Astrocyte (in vitro differentiated cells and primary cell): ENCODE measurements around the gene SUPT5H. TPM values are rescaled to one million over a fixed set of nuclear protein-coding genes. Genes with fewer than 3 reads are reported as not detected.
A peak's percentile ranks its signal among the peaks of the same experiment; 100 is the strongest.

Experiments used
- DNase-seq: peaks from one replicate; pipeline ENCODE4 v3.0.0-alpha.2; 2010; ENCODE audit warnings: low read depth
- FAIRE-seq: peaks from 2 replicates; lab custom pipeline; 2011; peaks lifted over from hg19 to GRCh38; lab: Jason Lieb, UNC
- H2AFZ ChIP-seq: 2 replicates; pipeline ENCODE4 v1.6.0; 2012; ENCODE audit warnings: low read depth, low read length, inconsistent platforms
- H3K27ac ChIP-seq: 2 replicates; pipeline ENCODE4 v1.5.1; 2011; ENCODE audit warnings: low read depth, low read length, inconsistent platforms
- H3K27me3 ChIP-seq: 2 replicates; pipeline ENCODE4 v1.6.0; 2011; ENCODE audit warnings: low read length, inconsistent platforms; ENCODE audit not compliant: insufficient read depth
- H3K36me3 ChIP-seq: 2 replicates; pipeline ENCODE4 v1.5.1; 2011; ENCODE audit warnings: low read length, inconsistent platforms; ENCODE audit not compliant: insufficient read depth
- H3K4me1 ChIP-seq: 2 replicates; pipeline ENCODE4 v1.5.1; 2011; ENCODE audit warnings: low read length, inconsistent platforms; ENCODE audit not compliant: insufficient read depth
- H3K4me2 ChIP-seq: 2 replicates; pipeline ENCODE4 v1.6.0; 2012; ENCODE audit warnings: low read length, inconsistent platforms
- H3K4me3 ChIP-seq: 2 replicates; pipeline ENCODE4 v1.5.1; 2011; ENCODE audit warnings: low read depth, mild to moderate bottlenecking, low read length, inconsistent platforms; ENCODE audit not compliant: insufficient read depth
- H3K79me2 ChIP-seq: 2 replicates; pipeline ENCODE4 v1.6.0; 2012; ENCODE audit warnings: mild to moderate bottlenecking, low read length, inconsistent platforms; ENCODE audit not compliant: insufficient read depth
- H3K9ac ChIP-seq: 2 replicates; pipeline ENCODE4 v1.6.0; 2012; ENCODE audit warnings: mild to moderate bottlenecking, low read length, inconsistent platforms
- H3K9me3 ChIP-seq: 2 replicates; pipeline ENCODE4 v1.5.1; 2012; ENCODE audit warnings: low read depth, mild to moderate bottlenecking, low read length, inconsistent platforms; ENCODE audit not compliant: insufficient read depth
- H4K20me1 ChIP-seq: 2 replicates; pipeline ENCODE4 v1.6.0; 2012; ENCODE audit warnings: low read length, inconsistent platforms; ENCODE audit not compliant: insufficient read depth
- H3K27ac Mint-ChIP-seq: one replicate; pipeline ENCODE4 v1.8.0; 2021; ENCODE audit warnings: mild to moderate bottlenecking, mixed read lengths; ENCODE audit not compliant: unreplicated experiment
- H3K27me3 Mint-ChIP-seq: one replicate; pipeline ENCODE4 v1.8.0; 2021; ENCODE audit warnings: low read depth, mixed read lengths; ENCODE audit not compliant: unreplicated experiment
- H3K36me3 Mint-ChIP-seq: one replicate; pipeline ENCODE4 v1.8.0; 2021; ENCODE audit warnings: low read depth, mixed read lengths; ENCODE audit not compliant: unreplicated experiment
- H3K4me1 Mint-ChIP-seq: one replicate; pipeline ENCODE4 v1.8.0; 2021; ENCODE audit warnings: low read depth, mixed read lengths; ENCODE audit not compliant: unreplicated experiment
- H3K4me3 Mint-ChIP-seq: one replicate; pipeline ENCODE4 v1.8.0; 2021; ENCODE audit warnings: mild to moderate bottlenecking, moderate library complexity, mixed read lengths; ENCODE audit not compliant: unreplicated experiment
- H3K9me3 Mint-ChIP-seq: one replicate; pipeline ENCODE4 v1.8.0; 2021; ENCODE audit warnings: mild to moderate bottlenecking, mixed read lengths; ENCODE audit not compliant: unreplicated experiment
- CTCF ChIP-seq: IDR thresholded peaks from 2 replicates; pipeline ENCODE4 v1.5.1; 2011; ENCODE audit warnings: low read depth, mild to moderate bottlenecking, inconsistent platforms, low read length, moderate library complexity; ENCODE audit not compliant: insufficient read depth
- EZH2 ChIP-seq: IDR thresholded peaks from 2 replicates; pipeline ENCODE4 v1.6.1; 2012; ENCODE audit warnings: mild to moderate bottlenecking, low read length, inconsistent platforms; ENCODE audit not compliant: insufficient read depth
- total RNA-seq: library from RNA; stranded (reverse); gene quantifications from 2 replicates; pipeline ENCODE4 v1.2.1, GENCODE V29; 2021

SUPT5H gene
- total RNA-seq, 1 donor from 2014 or later: 171 TPM

- H3K36me3 ChIP-seq: no peaks in the 10 kb centered on the region
- peaks cover 4% of the 10 kb centered on the region for H3K9me3 Mint-ChIP-seq
- H3K27ac ChIP-seq: no peak overlapping the region
- DNase-seq (peak; percentile 45), FAIRE-seq (no peak)
- peak overlapping the region; percentile 26 for H3K4me2 ChIP-seq
- H3K79me2 ChIP-seq: no peaks in the 10 kb centered on the region
- no peak overlapping the region for H3K4me3 Mint-ChIP-seq
- peaks cover 70% of the 10 kb centered on the region for H3K27me3 Mint-ChIP-seq
- H3K27me3 ChIP-seq: peaks cover 34% of the 10 kb centered on the region
- H3K36me3 Mint-ChIP-seq: peaks cover 2% of the 10 kb centered on the region
- no peak overlapping the region for H3K27ac Mint-ChIP-seq
- TF ChIP-seq EZH2: no peak
- TF ChIP-seq CTCF: peak; percentile 40
- H3K4me1 ChIP-seq: peaks cover 10% of the 10 kb centered on the region
- no peak overlapping the region for H3K9ac ChIP-seq
- no peaks in the 10 kb centered on the region for H4K20me1 ChIP-seq
- no peaks in the 10 kb centered on the region for H3K9me3 ChIP-seq
- peak overlapping the region; percentile 34 for H2AFZ ChIP-seq
- peaks cover 5% of the 10 kb centered on the region for H3K4me1 Mint-ChIP-seq
- no peak overlapping the region for H3K4me3 ChIP-seq
These were observed 57.4 kb downstream of the SUPT5H start for GRCh38 chr19:39502640-39503417.

DNA sequence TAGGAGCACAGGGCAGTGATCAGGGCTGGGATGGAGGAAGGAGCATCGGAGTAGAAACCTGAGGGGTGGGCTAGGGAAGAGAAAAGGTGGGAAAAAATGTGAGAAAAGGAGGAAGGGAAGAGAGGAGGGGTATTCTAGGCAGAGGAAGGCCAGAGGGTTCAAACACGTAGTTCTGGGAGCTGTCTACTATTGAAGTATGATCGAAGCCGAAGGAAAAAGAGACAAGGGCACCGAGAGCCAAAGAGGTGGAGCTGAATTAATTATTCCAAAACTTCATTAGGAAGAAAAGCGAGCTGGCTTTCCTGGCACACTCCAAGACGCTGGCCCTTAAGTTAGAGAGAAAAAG, 61.2 kb downstream of the SUPT5H start:
- Histone ChIP-seq H3K36me3 (no peaks in the 10 kb centered on the region), H3K27ac (no peak overlapping the region), H4K20me1 (no peaks in the 10 kb centered on the region), H3K9me3 (no peaks in the 10 kb centered on the region), H3K4me1 (peaks cover 3% of the 10 kb centered on the region), H3K9ac (no peak overlapping the region), H3K27me3 (peaks cover 6% of the 10 kb centered on the region), H3K4me3 (peak overlapping the region; percentile 17), H3K4me2 (peak overlapping the region; percentile 96), H3K79me2 (no peaks in the 10 kb centered on the region), H2AFZ (peak overlapping the region; percentile 98)
- TF ChIP-seq EZH2: no peak
- TF ChIP-seq CTCF: no peak
- Mint-ChIP-seq H3K4me1 (no peaks in the 10 kb centered on the region), H3K9me3 (no peaks in the 10 kb centered on the region), H3K4me3 (peak overlapping the region; percentile 79), H3K27me3 (peaks cover 57% of the 10 kb centered on the region), H3K27ac (peak overlapping the region; percentile 31), H3K36me3 (peaks cover 5% of the 10 kb centered on the region)
- no peak for FAIRE-seq
- no peak for DNase-seq
